ENCODE results near the gene ATP2A3. TPM values are rescaled to one million over a fixed set of nuclear protein-coding genes. Genes with fewer than 3 reads are reported as not detected.

Gene ATP2A3
- total RNA-seq, 1 experiment from 2014 or later = 4.4 TPM

DNA sequence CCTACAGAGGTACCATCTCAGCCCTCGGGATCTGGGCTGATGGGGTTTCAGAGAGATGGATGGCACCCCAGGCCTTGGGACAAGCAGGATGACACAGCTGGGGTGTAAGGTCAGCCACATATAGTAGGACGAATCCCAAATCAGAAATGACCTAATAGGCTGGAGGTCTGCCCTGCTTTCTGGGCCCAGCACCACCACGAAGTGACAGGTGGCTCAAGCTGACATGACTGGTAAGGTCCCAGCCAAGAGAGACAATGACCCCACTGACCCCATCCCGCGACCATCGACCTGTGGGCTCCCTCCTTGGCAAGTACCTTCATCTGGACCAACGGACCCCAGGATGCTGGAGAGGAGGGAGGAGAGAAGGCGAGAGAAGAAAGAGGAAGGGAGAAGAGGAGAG is 87.0 kb downstream of the ATP2A3 start:
- Histone ChIP-seq H3K9me2 (ENCODE audit: insufficient read depth) (no peaks in the 10 kb centered on the region), H3K79me2 (ENCODE audit: low read depth) (no peaks in the 10 kb centered on the region), H3K9me3 (ENCODE audit: insufficient read depth, low read depth) (no peaks in the 10 kb centered on the region), H4K20me1 (ENCODE audit: insufficient read depth) (no peaks in the 10 kb centered on the region), H3K27me3 (ENCODE audit: insufficient read depth, low read depth) (no peaks in the 10 kb centered on the region), H3K27ac (no peak overlapping the region), H3F3A (ENCODE audit: insufficient read depth, low read depth) (no peaks in the 10 kb centered on the region), H3K4me2 (no peak overlapping the region), H3K4me3 (no peak overlapping the region), H3K36me3 (ENCODE audit: low read depth) (no peaks in the 10 kb centered on the region), H3K4me1 (replicated peaks; ENCODE audit: insufficient read depth) (no peaks in the 10 kb centered on the region), H2AFZ (no peak overlapping the region)
- TF ChIP-seq CTCF (conservative IDR thresholded peaks at IDR 0.05) (no peak), EZH2 (IDR thresholded peaks at IDR 0.05; ENCODE audit: low read depth) (no peak)
- intact Hi-C loops (cut with micrococcal nuclease; ENCODE audit: unreplicated experiment) = no loop called here
- CTCF ChIA-PET = no interaction called here
- no peak for DNase-seq
- POLR2A ChIA-PET (ENCODE audit: unreplicated experiment) = interaction anchor here (0.7 kb wide), 1 partner anchor 37 kb away, joined by 10 read pairs; no protein-coding TSS in a partner anchor
- no TSS peak for BruUV-seq (replicated peaks)

DNA sequence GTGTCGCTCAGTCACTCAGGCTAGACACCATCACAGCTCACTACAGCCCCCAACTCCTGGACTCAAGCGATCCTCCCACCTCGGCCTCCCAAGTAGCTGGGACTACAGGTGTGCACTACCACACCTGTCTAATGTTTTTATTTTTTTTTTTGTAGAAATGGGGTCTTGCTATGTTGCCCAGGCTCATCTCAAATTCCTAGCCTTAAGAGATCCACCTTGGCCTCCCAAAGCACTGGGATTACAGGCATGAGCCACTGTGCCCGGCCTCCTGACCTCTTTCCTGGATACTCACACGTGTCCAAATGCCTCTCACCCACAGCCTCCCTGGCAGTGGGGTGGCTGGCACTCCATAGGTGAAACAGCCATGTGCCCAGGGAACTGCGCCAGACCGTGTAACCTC is 88.9 kb downstream of the ATP2A3 start:
- no TSS peak for BruUV-seq (replicated peaks)
- H2AFZ ChIP-seq = no peak overlapping the region
- no peak for TF ChIP-seq EZH2 (IDR thresholded peaks at IDR 0.05; ENCODE audit: low read depth)
- TF ChIP-seq CTCF (conservative IDR thresholded peaks at IDR 0.05) = no peak
- no peaks in the 10 kb centered on the region for H3K36me3 ChIP-seq (ENCODE audit: low read depth)
- H3K9me2 ChIP-seq (ENCODE audit: insufficient read depth) = no peaks in the 10 kb centered on the region
- no peaks in the 10 kb centered on the region for H3K4me1 ChIP-seq (replicated peaks; ENCODE audit: insufficient read depth)
- no peaks in the 10 kb centered on the region for H3K79me2 ChIP-seq (ENCODE audit: low read depth)
- H3F3A ChIP-seq (ENCODE audit: insufficient read depth, low read depth) = no peaks in the 10 kb centered on the region
- H3K9me3 ChIP-seq (ENCODE audit: insufficient read depth, low read depth) = no peaks in the 10 kb centered on the region
- no peak overlapping the region for H3K27ac ChIP-seq
- ChIA-PET POLR2A (ENCODE audit: unreplicated experiment) (no interaction called here), CTCF (no interaction called here)
- DNase-seq = no peak
- intact Hi-C loops (cut with micrococcal nuclease; ENCODE audit: unreplicated experiment) = no loop called here
- H3K27me3 ChIP-seq (ENCODE audit: insufficient read depth, low read depth) = no peaks in the 10 kb centered on the region
- no peaks in the 10 kb centered on the region for H4K20me1 ChIP-seq (ENCODE audit: insufficient read depth)
- H3K4me3 ChIP-seq = no peak overlapping the region
- no peak overlapping the region for H3K4me2 ChIP-seq

Other genes with a start within 250 kb of the ATP2A3 start
- gene HASPIN, start 240.5 kb downstream of the ATP2A3 start, total RNA-seq (2021) = 25.1 and 26.8 TPM in 2 replicates
- 48.7 and 52.8 TPM in 2 replicates for gene ITGAE, start 163.2 kb downstream of the ATP2A3 start, total RNA-seq (2021)
- gene NCBP3, start 118.2 kb downstream of the ATP2A3 start, total RNA-seq (2021) = 48.2 and 58.5 TPM in 2 replicates
- gene CAMKK1, start 71.4 kb downstream of the ATP2A3 start, total RNA-seq (2021) = 16.3 and 19.5 TPM in 2 replicates
- not detected in 2 replicates for gene P2RX1, start 48.0 kb downstream of the ATP2A3 start, total RNA-seq (2021)
- gene ZZEF1, start 178.6 kb upstream of the ATP2A3 start, total RNA-seq (2021) = 39.5 and 42.9 TPM in 2 replicates
- 40.5 and 52.4 TPM in 2 replicates for gene CYB5D2, start 178.8 kb upstream of the ATP2A3 start, total RNA-seq (2021)